HG02642 (cell line): ENCODE data around the gene BPIFA2.
"Not testable (repeated sequence)": the region's sequence is repeated elsewhere in the genome, so short reads cannot be mapped to it uniquely, and the experiment has no call there.

Experiments used
- ATAC-seq: cut with Tn5 transposase; IDR thresholded peaks from one replicate; pipeline ENCODE4 v1.9.1; 2021; ENCODE audit warnings: mild to moderate bottlenecking; ENCODE audit not compliant: unreplicated experiment, poor library complexity

BPIFA2 gene, protein sequence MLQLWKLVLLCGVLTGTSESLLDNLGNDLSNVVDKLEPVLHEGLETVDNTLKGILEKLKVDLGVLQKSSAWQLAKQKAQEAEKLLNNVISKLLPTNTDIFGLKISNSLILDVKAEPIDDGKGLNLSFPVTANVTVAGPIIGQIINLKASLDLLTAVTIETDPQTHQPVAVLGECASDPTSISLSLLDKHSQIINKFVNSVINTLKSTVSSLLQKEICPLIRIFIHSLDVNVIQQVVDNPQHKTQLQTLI

DNA sequence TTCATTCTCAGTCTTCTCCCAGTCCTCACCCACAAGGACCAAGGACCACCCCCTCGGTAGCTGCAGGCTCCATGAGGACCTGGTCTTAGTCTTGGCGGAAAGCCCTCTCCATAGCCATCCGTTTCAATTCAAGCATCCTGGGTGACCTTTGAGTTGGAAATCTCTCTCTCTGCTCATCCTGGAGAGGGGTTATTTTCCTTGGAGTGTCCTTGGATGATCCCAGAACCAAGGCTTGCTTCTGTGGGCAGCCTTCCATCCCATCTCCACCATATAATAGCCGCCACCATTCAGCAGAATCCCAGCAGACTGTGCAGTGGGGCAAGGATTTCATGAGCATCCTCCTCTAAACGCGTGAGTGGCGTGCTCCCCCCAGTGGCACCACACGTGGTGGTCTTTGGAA is at the start of gene BPIFA2:
Gene BPIFA2, plus strand, starts transcription at position 301 of the 400 bp plus-strand sequence. CDS start 987 bp downstream, outside the sequence.
- no peak for ATAC-seq

DNA sequence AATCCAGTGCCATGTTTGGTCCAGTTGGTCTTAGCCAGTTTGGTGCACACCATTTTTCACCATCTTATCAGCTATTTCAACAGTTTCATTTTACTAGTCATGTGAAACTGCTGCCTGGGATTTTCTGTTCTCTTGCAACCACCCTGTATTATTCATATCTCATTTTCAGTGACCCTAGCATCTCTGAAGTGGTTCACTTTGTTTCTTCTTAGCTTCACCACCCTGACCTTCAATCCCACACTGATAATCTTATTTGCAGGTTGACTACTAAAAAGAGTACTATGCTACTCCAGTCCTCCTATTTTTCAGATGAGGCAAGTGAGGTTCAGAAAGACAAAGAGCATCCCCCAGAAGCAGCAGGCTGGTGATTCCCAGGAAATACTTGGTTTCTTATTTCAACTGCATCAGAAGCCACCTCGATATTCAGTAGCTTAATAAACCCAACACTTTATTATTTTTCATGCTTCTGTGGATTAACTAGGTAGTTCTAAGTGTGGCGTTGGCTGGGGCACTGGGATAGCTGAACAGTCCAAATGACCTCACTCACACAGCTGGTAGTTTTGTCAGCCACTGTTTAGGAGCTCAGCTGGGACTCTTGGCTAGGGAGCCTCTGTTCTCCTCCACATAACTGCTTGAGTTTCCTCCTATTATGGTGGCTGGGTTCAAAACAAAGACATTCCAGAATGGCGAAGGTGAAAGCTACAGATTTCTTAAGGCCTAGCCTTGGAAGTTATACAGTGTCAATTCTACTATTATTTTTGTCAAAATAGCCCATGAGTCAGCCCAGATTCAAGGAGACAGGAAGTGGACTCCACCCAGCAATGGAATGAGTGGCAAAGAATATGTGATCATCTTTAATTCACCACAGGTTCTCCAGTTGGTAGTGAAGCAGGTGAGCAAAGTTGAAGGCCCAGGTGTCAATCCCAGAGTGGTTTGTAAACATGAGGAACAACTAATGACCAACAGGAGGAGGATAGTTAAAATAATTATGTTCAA is 47.9 kb upstream of the BPIFA2 start:
- peak; percentile 48 for ATAC-seq

DNA sequence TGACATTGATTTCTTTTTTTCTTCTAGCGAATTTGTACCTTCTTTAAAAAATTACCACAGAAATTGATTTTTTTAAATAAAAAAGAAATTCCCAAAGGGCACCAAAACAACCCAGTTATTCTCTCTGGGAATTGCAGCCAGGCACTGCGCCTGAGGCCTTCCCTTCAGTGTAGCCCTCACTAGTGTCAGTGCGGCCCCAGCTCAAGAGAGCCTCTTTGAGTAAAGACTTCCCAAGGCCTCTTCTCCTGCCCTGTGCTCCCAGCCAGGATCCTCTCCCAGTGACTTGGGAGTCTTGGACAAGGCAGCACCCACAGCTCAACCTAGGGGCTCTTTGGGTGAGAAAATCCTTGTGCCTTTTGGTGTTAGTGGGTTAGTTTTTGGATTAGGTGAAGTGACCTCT is 47.0 kb upstream of the BPIFA2 start:
- no peak for ATAC-seq

DNA sequence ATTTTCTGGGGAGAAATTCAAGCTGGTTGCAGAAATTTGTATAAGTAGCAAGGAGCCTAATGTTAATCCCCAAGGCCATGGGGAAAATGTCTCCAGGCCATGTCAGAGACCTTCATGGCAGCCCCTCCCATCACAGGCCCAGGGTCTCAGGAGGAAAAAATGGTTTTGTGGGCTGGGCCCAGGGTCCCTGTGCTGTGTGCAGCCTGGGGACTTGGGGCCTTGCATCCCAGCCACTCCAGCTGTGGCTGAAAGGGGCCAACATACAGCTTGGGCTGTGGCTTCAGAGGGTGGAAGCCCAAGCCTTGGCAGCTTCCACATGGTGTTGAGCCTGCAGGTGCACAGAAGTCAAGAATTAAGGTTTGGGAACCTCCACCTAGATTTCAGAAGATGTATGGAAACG is 45.7 kb upstream of the BPIFA2 start:
- ATAC-seq = not testable (repeated sequence)

DNA sequence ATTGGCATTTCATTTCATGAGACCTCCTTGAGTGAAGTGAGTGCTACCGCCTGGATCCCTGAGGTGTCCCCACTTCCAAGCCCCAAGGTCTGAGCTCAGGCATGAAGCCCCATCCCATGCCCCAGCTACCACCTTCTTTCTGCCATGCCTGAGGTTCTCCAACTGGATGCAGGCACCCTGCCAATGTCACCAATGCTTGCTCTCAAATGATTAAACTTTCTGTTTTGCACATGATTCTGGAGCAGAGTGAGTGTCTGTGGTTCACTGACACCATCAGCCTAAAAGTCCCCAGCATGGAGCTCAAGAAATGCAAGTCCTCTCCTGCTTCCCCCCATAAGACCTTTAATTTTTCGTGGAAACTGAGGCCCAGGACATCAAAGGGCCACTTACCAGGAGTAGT is 43.7 kb upstream of the BPIFA2 start:
- ATAC-seq = no peak

DNA sequence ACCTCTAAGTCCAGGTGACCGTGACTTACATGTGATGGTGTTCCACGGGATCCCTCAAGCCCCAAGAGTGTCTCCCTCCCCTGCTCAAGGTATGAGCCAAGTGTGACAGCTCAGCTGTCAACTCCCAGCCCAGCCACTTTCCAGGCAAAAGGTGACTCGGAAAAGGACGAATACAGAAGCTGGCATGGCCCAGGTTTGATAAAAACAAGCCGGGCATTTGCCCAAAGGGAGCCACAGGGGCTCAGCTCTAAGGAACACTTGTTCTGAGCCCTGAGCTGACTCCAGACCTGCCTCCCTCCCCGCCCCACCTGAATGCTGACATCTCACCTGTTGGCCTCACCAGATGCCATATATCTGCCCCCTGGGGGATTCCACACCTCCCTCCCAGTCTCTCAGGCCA is 43.0 kb upstream of the BPIFA2 start:
- ATAC-seq = no peak

DNA sequence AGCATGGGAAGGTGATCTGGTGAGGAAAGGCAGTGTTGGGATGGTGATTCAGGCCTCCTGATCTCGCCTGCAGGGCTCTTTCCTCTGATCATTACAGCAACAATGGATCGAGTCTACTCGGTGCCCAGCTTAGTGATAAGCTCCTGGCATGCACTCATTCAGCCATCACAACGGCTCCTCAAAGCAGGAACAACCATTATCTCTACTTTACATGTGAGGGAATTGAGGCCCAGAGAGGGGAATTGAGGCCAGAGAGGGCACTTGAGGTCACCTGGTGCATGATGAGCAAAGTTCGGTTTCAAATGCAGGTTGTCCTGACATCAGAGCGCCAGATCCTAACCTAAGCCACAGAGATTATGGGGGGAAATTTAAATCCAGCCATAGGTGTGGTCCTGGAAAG is 42.0 kb upstream of the BPIFA2 start:
- ATAC-seq = no peak

DNA sequence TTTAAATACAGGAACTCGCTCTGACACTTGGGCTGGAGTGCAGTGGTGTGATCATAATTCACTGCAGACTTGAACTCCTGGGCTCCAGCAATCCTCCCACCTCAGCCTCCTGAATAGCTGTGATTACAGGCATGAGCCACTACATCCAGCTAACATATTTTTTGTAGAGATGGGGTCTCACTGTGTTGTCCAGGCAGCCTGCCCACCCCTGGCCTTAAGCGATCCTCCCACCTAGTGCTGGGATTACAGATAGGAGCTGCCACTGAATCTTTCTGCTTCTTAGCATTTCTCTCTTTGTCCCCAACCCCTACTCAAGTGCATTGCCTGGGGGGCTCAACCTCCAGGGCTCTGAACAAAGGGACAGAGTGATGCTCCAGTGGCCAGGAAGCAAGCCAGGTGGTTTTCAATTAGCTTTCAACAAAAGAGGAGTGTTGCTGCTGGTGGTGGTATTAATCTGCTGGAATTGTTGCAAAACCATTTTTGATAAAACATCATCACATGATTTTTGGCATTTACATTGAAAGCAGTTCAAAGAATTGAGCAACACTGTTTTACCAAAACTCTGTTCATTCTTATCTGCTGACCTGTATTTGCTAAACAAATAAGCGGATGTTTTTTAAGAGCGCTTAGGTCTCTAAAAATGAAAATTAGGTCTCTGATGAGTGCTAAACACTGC is 40.4 kb upstream of the BPIFA2 start:
- no peak for ATAC-seq

DNA sequence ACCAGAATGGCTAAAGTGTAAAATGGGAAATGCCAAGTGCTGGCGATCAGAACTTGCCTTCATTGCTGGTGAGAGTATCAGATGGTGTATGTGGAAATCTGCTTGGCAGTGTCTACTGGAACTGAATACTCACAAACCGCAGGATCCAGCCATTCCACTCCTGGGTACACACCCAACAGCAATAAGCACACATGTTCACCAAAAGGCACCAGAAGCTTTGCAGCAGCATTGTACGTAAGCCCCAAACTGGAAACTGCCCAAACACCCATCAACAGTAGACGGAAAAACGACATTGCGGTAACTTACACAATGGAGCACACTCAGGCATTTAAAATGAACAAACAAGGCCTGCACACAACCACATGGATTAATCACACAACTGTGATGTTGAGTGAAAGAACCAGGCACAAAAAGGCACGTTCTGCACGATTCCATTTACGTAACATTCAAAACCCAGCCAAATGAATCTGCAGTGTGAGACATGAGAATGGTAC is 37.3 kb upstream of the BPIFA2 start:
- ATAC-seq = no peak

DNA sequence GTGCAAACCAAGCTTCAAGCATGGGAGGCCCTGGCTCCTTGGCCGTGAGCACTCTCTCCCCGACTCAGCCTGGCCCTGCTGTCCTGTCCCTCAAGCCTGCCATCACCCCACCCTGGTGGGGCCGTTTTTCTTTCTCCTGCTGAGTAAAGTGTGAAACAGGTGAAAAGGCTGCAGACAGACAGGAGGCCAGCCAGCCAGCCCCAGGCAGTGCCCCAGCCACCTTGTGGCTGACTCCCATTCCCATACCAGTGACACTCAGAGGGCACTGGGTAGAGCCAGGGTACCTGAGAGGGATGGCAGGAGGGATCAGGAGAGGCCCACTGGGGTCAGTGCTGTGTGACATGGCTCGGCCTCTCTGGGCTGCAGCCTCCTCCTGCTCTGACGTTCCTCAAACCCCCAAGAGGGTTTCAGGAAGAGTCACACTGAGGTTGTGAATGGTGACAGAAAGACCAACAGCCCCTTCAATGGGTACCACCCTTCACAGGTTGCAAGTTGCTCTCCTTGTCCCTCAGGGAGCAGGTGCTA is 35.9 kb upstream of the BPIFA2 start:
- ATAC-seq = no peak

DNA sequence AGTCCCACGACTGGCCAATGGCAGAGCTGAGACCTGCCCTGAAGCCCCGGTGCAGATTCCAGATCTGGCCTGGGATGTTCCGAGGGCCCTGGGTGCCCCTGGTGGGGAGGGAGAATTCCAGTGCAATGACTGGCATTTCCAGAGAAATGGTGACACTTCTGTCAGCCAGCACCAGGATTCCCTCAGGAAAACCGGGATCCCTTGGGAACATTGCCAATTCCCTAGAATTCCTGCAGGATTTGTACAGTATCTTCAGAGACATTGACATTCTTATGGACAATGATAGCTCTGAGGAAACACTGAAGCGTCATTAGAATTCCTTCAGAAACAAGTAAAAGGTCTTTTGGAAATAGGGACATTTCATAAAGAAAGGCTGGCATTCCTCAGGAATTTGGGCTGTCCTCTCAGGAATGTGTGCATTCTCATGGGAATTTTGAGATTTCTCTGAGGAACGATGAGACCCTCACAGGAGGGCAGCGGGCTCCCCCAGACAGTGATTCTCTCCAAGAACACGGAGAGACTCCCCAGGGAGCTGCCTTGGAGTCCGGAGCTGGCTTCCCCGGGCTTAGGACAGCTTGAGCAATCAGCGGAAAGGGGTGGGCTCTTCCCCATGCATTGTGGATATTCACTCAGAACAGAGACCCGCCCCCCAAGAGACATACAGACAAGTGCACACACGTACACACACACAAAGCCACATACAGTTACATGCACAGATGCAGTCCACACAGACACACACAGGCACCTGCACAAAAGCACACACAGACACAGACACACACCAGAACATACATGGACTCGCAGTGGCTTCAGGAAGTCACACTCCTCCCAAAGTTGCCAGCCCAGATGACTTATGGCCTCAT is 35.2 kb upstream of the BPIFA2 start:
- ATAC-seq = no peak

DNA sequence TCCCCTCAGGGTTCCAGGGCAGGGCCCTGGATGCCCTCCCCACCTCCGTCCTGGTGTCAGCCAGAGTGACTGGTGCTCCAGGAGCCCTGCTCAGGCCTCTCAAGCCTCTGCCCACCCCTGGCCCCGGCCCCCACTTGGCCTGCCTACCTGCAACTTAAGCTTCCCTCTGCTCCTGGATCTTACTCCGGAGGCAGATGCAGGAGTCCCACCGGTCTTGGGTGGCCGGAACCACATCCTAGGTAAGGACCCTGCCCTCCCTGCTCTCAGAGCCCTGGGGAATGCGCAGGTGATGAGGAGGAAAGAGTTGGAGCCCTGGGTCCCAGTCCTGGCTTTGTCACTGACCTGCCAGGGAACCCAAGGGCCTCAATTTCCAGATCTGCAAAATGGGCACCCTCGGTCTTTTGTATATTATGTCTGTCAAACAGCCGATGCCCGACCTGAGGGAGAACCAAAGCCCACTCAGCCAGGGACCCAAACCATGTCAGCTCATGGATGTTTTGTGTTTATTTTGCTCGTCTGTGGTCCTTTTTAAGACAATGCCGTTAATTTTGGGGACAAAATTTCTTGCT is 34.5 kb upstream of the BPIFA2 start:
- no peak for ATAC-seq

DNA sequence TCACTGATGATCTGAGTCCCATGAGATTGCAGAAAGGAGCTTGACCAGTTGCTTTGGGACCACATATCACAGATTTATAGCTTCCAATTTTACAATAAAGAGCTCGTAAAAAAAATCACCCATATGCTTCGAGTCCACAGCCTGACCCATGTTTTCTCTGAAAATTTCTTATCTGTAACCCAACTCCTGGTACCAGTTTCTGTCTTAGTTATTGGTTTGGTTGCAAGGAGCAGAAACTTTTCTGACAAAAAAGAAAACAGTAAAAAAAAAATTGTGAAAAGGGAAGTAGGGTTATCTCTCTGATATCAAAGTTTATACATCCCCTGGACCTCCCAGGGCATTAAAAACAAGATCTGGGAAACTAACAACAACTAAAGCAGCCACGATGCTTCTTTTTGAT is 30.8 kb upstream of the BPIFA2 start:
- ATAC-seq = no peak

DNA sequence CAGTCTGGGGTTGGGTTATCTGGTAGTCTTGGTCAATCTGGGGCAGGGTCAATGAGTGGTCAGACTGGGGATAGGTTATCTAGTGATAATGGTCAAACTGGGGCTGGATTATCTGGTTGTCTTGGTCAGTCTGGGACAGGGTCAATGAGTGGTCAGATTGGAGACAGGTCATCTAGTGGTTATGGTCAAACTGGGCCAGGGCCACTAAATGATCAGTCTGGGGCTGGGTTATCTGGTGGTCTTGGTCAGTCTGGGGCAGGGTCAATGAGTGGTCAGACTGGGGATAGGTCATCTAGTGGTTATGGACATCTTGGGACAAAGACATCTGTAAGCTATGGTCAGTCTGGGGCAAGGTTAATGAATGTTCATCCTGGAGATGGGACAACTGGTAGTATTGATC is 28.5 kb upstream of the BPIFA2 start:
- ATAC-seq = no peak

DNA sequence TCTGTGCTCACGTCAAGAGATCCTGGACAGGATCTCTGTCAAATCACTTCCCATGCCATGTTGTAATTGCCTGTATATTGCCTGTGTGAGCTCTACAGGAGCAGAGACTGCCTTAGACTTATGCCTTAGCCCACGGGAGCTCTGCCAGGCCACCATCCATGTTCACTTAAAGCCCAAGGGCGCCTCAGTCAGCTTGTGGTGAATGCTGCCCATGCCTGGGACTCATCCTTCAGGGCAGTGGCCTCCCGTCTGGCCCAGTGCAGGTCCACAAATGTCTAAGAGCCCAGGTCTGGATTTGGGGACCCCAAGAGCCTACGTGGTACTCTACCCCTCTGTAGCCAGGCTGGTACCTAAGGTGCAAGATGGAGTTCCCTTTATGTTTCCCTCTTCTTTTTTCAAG is 22.4 kb upstream of the BPIFA2 start:
- no peak for ATAC-seq

DNA sequence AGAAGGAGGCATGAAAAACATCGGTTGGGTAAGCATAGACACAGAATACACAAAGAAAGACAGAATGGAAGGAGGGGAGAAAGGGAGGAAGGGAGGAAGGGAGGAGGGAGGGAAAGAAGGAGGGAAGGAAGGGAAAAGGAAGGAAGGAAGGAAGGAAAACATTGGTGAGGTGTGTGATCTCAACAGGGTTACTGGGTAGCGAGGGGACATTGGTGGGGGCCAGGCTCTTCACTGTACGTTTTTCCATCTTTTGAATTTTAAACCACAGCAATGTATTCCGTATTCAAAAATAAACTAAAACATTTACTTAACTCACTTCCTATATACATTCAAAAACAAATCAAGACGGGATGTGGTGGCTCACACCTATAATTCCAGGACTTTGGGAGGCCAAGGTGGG is 20.7 kb upstream of the BPIFA2 start:
- ATAC-seq = no peak

DNA sequence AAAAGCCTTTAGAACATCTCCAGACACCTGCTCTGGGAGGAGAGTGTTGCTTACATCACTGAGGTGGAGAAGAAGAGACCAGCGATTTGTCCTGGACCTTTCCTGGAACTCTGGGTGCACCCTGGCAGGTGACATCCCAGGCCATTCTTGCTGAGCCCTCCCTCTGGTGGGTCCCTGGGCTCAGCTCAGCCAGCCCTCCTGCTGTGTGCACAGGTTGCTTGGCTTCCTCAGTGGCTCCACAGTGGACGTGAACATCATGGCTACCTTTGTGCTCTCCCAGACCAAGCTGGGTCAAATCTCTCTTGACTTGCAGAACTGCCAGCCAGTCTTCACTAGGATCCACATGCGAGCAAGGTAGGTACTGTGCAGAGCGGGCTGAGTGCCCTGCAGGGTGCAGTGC is 19.9 kb upstream of the BPIFA2 start:
- no peak for ATAC-seq

DNA sequence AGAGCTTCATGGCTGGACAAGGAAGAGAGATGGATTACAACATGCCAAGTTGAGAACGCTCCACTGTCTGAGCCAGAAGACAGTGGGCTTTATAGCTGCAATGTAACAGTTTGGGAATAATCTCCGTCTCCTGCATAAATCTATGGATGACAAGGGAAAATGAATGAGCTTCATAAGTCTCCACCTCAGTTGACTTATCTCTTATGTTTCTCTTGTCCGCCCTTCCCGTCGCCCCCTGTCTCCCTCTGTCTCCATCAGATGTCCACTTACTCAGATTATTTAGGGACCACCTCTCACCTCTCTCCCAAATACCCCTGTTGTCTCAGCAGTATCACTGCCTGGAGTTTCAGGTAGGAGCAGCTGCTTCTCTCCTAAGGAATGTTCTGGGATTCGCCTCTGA is 13.7 kb upstream of the BPIFA2 start:
- ATAC-seq = no peak

DNA sequence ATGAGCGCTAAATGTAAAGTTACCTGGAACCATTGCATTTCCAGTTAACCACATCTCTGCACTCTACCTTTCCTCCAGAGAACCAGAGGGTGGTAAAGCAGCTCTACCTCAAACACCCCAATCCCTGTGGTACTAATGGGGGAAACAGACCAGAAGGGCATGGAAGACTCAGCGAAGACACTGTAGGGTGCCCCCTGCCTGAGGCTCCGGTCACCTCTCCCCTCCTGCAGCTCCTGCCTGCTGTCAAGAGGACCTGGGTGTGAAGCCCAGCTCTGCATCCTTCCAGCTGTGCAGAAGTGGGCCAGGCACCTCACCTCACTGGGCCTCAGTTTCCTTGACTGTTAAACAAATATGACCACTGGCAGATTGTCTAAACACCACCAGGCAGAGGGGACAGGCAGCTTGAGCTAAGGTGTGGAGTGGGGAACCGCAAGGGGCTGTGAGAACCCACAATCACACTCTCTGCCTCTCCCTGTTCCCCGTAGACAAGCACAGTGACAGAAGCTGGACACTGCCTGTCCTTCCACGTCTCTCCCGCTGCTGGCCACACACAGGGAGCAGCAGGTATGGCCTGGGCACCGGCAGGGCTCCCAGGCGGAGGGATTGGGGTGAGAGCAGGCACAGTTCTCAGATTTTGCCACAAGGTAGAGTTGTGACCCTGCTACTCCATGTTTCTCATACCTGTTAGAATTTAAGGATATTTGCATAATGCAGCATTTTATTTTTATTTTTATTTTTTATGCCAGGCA is 9.1 kb upstream of the BPIFA2 start:
- no peak for ATAC-seq
